ENCODE results near the gene TBX10.
"Not testable (repeated sequence)": the region's sequence is repeated elsewhere in the genome, so short reads cannot be mapped to it uniquely, and the experiment has no call there.

TBX10 gene

DNA sequence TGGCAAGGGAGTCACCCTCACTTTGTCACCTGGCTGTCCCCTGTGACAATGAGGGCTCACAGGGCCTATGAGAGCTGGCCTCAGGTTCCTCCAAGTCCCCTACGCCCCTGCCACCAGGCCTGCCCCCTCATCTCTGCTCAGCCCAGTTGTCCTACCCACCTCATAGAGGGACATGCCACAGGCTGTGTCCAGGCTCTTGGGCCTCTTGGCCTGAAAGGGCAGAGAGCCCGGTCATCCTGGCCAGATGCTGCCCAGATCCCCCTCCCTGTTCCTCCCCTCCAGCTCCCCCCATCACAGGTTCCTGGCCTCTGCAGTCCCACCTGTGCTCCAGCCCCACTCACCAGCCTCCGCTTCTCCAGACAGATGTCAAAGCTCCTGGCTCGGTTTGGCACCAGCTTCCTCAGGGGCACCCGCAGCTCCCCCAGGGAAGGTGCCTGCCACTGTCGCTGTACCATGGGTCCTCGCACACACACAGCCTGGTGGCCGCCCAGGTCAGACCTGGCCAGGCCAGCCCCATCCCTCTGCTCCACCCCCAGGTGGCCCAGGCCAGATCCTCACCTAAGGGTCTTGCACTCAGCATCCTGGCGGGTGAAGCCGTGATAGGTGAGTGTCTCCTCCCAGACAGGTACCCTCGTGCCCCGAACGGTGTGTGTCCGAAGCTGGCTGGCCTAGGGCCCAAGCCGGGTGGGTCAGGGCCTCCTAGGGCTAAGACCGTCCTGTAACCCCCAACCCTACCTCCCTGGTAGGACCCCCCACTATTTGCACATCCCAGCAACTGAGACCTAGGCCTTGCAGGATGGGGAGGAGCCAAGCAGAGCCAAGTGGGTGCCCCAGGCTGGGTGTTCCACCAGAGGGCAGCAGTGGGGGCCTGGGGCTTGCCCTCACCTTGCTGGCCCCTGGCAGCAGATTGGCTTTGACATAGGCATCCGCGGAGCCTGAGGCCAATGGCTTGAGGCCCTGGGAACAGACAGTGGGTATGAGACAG is 24.5 kb downstream of the TBX10 start:
- peak; percentile 62 for DNase-seq

DNA sequence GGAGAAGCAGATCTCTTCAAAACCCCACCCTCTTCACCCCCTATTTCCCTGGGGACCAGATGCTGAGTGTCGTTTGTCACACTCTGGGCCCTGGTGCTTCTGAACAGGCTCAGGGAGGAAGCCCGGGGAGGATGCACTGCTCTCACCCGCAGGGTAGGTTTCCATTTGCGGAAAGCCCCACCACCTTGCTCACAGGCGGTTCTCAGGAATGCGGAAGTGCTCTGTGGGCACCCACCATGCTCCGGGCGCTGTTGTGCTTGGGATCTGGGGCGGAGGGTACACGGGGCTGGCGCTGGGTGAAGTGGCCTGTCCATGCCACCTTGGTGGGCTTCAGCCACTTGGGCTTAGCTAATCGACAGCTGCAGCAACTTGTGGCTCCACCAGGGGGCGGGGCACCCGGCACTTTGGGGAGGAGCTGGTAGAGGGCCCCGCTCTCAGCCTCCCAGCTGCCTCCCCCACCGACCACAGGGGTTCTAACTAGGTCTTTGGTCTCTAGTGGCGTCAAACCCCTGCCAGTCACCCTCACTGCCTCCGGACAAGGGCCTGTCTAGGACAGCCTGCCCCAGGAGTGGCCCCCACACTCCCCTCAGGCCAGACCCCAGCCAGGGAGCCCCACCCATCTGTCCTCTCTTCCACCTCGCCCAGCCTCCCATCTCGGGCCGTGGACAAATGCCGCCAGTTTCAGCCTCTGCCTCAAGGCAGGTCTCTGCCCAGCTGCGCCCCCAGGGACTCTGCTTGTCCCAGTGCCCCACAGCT is 25.4 kb downstream of the TBX10 start:
- peak; percentile 78 for DNase-seq

DNA sequence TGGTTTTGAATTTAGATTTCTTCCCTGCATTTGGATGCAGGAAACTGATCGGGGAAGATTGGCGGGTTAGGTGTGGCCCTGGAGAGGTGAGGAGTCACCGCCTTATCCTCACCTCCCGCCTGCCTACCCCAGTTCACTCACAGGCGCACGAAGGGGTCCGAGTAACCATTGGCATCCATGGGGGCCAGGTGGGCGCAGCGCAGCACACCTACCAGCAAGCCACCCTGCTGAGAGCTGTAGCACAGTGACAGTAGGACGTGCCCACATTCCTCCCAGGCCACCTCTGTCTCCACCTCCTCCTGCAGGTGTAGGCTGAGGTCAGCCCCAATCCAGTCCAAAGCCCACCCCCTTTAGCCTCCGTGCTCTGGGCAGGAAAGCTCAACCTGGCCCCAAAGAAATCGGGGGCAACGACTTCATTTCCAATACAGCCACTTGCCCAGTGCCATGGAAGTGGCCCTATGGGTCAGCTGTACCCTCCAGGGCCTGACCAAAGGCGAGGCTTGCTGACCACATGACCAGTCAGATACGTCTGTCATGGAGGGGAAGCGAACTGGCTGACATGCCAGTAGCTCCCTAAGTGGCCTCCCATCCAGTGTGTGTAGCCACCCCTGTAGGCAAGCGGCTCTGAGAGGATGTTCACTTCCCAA is 26.1 kb downstream of the TBX10 start:
- no peak for DNase-seq

DNA sequence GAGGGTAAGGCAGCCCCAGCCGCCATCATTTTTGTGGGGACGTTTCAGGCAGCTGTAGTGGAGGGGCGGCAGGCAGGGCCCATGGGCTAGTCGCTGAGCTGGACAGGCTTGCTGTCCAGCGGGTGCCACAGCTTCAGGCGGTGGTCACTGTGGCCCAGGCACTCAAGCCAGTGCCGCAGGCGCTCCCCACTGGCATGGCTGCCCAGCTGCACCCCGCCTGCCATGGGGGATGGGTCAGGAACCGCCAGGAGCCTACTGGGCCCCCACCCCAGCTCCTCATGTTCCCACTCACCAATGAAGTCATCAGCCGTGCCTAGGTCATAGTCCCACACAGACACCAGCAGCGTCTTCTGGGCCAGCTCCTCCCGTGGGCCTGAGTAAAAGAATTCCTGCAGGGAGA is 26.8 kb downstream of the TBX10 start:
- no peak for DNase-seq

DNA sequence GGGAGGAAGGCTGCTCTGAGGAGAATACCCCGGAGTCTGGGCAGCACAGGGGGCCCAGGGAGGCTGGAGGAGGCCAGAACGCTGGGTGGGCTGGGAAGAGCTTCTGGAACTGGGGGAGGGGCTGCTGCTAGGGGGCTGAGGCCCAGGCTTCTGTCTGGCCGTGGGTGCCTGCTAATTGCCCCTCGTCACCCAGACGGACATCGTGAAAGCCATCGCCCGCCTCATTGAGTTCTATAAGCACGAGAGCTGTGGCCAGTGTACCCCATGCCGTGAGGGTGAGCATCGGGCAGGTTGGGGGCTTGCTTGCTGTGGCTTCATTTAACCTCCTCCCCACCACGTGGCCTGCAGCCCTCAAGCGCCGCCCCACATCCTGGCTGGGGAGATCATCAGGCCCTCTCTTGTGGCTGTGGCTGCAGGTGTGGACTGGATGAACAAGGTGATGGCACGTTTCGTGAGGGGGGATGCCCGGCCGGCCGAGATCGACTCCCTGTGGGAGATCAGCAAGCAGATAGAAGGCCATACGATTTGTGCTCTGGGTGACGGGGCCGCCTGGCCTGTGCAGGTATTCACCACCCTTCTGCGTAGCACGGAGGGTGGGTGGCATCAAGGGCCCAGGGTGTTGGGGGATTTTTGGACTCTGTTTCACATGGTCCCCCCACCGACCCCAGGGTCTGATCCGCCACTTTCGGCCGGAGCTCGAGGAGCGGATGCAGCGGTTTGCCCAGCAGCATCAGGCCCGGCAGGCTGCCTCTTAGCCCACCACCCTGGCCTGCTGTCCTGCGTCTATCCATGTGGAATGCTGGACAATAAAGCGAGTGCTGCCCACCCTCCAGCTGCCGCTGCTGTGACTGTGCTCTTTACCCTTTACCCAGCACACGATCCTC is 27.6 kb downstream of the TBX10 start:
- DNase-seq, result no peak

DNA sequence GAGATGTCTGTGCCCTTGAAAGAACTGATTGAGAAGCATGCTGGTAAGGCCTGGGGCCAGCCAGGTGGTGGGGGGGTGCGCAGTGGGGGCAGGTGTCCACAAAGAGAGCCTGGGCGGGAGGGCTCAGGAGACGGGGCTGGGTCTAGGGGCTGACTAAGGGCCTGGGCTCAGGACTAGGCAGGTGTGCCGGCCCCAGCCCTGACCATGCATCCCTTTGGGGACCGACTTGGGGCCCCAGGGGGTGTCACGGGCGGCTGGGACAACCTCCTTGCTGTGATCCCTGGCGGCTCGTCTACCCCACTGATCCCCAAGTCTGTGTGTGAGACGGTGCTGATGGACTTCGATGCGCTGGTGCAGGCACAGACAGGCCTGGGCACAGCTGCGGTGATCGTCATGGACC is 28.4 kb downstream of the TBX10 start:
- DNase-seq, result no peak

DNA sequence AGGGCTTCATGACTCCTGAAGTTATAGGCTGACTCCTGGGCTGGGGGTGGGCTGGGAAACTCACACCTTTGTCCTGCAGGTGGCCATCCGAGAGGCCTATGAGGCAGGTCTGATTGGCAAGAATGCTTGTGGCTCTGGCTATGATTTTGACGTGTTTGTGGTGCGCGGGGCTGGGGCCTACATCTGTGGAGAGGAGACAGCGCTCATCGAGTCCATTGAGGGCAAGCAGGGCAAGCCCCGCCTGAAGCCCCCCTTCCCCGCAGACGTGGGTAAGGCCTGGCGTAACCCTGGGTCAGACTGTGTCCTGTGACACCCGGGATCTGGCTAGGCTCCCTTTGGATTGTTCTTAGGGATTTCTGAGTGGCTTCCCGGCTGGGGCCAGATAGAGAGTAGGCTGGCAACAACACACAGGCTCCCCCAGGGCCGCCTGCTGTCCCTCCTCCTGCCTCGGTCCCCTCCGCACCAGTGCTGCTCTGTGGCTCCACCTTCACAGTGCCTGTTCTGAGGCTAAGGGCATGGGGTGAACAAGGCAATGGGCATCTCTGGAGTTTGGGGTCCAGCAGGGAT is 29.2 kb downstream of the TBX10 start:
- DNase-seq, result no peak

DNA sequence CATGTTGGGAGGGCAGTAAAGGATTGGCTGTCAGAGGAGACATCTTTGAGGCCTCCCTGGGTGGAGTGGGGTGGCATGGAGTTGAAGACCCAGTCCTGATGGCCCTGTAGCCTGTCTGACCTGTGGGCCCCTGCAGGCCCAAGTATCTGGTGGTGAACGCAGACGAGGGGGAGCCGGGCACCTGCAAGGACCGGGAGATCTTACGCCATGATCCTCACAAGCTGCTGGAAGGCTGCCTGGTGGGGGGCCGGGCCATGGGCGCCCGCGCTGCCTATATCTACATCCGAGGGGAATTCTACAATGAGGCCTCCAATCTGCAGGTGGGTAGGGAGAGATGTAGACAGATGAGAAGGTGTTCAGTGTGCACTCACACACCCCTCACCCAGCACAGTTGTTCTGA is 30.2 kb downstream of the TBX10 start:
- DNase-seq, result no peak

DNA sequence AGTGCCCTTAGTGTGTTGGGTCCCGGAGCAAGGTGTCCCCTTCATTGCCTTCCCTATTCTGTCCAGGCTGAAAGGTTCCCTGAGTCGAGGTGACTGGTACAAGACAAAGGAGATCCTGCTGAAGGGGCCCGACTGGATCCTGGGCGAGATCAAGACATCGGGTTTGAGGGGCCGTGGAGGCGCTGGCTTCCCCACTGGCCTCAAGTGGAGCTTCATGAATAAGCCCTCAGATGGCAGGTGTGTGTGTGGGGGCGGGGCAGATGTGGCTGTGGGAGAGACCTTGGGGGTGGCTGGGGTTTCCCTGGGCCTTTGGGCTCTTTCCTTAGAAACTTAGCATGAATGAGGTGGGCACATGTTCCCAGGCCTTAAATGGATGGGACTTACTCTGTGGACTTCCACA is 31.1 kb downstream of the TBX10 start:
- no peak for DNase-seq

DNA sequence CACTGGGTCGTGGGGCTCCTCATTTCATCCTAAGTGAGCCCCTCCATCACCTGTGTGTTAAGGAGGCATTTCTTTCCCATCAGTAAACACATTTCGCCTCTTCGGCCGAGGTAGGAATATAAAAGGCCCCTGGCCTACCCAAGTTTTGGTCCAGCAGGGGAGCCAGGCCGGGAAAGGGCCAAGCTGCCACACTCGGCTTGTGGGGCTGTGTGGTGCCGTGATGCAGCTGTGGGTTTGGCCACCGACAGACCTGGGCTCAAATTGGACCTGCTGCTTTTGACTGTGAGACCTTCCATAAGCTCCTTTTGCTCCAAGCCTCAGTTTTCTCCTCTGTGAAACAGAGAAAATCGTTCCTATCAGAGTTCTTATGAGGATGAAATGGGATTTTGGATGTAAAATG is 32.1 kb downstream of the TBX10 start:
- DNase-seq, result no peak

DNA sequence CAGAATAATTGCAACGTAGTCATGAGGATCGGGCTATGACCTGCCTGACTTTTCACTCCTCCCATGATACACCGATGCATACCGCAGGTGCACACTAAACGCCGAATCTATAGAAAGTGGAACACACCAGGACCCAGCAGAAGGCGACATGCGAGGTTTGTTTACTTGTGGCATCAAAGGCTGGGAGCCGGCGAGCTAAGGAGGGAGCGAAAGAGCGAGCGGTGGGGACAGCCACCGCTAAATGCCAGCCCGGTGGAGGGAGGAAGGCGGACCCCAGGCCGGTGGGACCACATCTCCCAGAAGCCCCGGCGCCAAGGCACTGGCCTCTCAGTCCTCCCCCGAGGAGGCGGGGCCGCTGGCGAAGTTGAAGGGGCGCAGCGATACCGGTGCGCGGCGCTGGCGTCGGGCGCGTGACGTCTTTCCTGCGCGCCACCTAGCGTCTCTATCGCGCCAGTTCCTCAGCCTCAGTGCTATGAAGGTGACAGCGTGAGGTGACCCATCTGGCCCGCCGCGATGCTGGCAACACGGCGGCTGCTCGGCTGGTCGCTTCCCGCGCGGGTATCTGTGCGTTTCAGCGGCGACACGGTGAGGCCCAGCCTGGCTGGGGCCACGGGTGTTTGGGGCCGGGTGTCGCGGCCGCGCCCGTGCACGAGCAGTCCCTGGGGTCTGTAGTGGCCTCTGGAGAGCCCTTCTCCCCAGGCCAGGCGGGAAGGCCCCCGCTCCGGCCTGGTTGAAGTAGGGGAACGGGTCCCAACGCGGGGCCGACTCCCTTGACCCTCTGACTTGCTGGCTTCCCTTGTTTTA is 32.9 kb downstream of the TBX10 start, which contains the start of gene NDUFV1:
TSS of gene NDUFV1 (plus strand) at position 445 of the 804 bp plus-strand sequence. CDS start at position 514, 69 bp downstream.
- DNase-seq, result peak; percentile 98

DNA sequence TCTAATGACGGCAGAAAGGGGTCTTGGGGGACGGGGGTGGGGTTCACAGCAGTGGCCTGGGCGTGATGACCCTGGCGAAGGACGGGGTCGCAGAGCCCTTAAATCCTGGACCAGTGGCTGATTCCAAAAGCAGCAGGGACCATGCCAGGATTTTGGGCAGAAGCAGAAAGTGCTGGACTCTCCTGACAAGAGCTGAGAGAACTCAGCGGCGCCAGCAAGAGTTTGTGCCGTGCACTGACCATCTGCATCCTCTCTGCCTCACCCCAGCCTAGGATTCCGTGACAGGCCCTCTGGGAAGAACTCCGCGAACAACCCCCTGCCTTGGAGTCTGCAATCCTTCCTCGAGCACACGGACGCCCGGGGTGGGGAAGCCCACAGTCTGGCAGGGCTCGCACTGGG is 33.5 kb downstream of the TBX10 start:
- DNase-seq, result no peak

DNA sequence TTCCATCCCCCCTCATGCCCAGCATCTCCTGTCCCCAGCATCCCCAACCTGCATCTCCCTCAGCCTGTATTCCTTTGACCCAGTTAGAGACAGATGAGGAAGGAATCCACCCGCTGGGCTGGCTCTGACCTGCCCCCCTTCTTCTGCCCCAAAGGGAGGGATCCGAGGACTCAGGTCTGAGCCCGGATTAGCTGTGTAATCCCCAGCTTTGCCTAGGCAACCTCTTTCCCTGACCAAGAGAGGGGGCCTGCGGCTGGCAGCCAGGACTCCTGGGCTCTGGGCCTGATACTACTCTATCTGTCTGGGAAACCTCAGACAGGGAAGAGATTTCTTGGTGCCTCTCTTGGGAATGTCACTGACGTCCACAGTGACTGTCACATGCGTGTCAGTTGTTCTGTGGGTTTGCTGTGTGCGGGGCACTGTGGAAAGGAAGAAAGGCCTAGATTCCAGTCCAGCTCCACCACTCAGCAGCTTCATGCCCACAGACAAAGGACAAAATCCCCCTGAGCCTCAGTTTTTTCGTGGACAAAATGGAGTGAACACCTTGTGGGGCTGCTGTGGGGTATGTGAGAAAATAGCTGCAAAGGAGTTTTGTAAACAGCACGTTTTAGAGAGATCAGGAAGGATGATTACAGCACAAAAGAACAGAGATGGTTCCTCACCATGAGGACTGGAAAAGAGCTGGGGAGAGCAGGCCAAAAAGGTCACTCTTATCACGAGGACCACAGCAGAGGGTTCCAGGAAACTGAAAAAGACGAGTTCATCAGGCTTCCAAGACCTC is 34.1 kb downstream of the TBX10 start:
- no peak for DNase-seq

DNA sequence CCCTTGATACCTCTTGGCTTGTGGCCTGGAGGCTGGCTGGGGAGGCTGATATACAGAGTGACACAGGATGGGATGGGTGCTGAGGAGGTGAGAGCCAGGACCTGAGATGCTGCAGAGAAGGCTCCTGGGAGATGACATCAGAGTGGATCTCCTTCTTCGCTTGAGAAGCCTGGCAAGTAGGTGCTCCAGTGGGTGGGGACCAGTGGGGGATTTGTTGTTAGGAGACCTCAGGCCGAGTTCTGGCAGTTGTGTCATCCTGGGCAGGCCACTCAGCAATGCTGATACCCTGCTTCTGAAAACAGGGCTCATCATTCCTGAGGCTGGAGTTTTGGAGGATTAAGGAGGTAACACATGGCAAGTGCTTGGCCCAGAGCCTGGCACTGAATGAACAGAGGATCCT is 34.7 kb downstream of the TBX10 start:
- no peak for DNase-seq

DNA sequence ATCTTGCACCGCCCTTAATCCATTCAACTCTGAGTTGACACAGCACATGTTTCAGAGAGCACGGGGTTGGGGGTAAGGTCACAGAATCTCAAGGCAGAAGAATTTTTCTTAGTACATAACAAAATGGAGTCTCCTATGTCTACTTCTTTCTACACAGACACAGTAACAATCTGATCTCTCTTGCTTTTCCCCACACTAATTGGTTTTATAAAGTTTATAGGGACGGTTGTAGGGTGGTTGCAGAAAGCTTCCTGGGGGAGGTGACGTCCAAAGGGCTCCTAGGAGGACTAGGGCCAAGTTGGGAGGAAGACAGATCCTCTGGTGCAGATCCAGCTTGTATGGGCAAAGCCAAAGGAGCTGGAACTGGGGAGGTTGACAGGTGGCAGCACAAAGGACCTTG is 35.4 kb downstream of the TBX10 start:
- not testable (repeated sequence) for DNase-seq

DNA sequence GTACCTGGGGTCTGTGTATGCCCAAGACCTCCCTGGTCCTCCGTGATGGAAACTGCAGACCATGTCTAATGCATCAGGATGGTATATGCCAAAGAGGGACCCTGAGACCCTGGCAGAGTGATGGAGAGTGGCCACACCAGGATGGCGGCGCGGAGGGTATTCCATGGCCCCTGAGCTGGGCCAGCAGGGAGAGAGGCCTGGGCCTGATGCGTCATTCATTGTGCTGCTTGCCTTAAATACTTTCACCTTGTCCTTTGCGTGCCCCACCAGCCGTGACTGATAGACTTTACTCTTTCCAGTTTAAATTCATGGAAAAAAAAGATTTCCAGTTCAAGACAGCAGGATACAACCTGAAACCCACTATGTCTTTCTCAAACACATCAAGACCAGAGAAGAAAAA is 38.5 kb downstream of the TBX10 start:
- no peak for DNase-seq

DNA sequence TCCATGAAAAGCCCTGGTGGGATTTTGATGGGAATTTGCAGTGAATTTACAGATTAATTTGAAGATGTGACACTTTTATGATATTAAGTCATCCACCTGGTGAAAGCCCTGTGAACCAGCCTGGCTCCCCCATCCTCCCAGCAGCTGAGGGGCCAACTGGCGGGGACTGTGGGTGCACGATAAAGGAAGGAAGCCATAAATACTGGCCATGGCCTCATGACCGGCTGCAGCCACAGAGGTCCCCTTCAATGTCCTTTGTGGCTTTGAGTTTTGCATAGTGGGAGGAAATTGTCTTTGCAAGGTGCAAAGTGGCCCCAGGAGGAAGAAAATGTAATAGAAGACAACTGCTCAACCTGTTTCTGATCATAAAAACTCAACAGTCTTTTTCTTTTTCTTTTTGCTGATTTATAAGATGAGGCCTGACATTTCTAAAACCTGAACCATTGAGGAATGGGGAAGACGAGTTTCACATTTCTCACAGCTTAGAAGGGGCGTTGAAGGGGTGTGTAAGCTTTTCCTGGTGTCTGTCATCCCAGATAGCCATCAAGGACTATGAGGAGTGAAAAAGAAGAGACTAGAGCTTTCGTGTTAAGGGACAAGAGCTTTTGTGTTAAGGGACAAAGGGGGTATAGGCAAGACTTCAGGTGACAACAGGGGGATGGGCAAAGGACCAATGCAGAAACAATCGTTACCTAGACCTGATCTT is 39.1 kb downstream of the TBX10 start:
- no peak for DNase-seq

DNA sequence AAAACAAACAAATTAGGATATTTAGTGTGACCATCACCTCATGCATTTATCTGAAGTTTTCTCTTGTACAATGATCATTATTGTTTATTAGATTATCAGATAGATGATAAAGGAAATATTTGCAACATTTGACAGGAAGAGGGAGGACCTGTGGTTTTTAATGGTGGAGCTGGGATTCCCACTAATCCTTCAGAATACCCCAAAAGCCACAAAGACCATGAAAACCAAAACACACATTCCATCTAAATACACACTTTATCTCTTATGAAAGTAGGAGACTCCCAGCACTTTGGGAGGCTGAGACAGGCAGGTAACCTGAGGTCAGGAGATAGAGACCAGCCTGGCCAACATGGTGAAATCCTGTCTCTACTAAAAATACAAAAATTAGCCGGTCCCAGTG is 40.4 kb downstream of the TBX10 start:
- no peak for DNase-seq

DNA sequence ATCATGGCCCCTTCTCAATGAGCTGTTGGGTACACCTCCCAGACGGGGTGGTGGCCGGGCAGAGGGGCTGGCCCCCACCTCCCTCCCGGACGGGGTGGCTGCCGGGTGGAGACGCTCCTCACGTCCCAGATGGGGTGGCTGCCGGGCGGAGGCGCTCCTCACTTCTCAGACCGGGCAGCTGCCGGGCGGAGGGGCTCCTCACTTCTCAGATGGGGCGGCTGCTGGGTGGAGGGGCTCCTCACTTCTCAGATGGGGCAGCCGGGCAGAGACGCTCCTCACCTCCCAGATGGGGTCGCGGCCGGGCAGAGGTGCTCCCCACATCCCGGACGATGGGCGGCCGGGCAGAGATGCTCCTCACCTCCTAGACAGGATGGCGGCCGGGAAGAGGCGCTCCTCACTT is 41.6 kb downstream of the TBX10 start:
- DNase-seq, result not testable (repeated sequence)

DNA sequence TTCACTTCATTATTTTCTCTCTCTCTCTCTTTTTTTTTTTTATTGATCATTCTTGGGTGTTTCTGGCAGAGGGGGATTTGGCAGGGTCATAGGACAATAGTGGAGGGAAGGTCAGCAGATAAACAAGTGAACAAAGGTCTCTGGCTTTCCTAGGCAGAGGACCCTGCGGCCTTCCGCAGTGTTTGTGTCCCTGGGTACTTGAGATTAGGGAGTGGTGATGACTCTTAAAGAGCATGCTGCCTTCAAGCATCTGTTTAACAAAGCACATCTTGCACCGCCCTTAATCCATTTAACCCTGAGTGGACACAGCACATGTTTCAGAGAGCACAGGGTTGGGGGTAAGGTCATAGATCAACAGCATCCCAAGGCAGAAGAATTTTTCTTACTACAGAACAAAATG is 42.1 kb downstream of the TBX10 start:
- DNase-seq, result not testable (repeated sequence)

Measured in stimulated activated CD4-positive, alpha-beta T cell treated with anti-CD3 and anti-CD28 coated beads, Interleukin-4, amount 100 ng/mL, for 1 hour (primary cell).